ENCODE data around the gene SGMS1.
"Not testable (repeated sequence)": the region's sequence is repeated elsewhere in the genome, so short reads cannot be mapped to it uniquely, and the experiment has no call there.

DNA sequence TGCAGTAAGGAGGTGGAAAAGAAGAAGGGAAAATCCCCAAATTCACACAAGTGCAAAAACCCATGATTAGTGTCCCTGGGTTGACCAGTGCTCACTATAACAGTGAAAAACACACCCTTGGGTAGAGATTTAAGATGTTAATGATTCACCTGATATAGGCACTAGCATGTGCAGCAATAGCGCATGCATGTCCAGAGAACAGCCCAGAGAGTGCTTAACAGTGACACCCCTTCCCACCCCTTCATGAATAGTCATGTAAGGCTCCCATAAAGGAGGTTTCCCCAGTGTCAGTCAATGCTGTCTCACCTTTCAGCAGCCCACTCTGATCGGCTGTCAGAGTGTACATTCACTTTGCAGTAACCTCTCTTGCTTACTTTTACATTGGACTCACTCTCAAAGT, 47.9 kb upstream of the SGMS1 start:
- TF ChIP-seq, protein P1, sequence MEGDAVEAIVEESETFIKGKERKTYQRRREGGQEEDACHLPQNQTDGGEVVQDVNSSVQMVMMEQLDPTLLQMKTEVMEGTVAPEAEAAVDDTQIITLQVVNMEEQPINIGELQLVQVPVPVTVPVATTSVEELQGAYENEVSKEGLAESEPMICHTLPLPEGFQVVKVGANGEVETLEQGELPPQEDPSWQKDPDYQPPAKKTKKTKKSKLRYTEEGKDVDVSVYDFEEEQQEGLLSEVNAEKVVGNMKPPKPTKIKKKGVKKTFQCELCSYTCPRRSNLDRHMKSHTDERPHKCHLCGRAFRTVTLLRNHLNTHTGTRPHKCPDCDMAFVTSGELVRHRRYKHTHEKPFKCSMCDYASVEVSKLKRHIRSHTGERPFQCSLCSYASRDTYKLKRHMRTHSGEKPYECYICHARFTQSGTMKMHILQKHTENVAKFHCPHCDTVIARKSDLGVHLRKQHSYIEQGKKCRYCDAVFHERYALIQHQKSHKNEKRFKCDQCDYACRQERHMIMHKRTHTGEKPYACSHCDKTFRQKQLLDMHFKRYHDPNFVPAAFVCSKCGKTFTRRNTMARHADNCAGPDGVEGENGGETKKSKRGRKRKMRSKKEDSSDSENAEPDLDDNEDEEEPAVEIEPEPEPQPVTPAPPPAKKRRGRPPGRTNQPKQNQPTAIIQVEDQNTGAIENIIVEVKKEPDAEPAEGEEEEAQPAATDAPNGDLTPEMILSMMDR (IDR thresholded peaks at IDR 0.05; ENCODE audit: poor library complexity, severe bottlenecking) = not testable (repeated sequence)
- TF ChIP-seq EP300 (conservative IDR thresholded peaks at IDR 0.05; ENCODE audit: poor library complexity, severe bottlenecking); POLR2AphosphoS5 (IDR thresholded peaks at IDR 0.05); EZH2 (IDR thresholded peaks at IDR 0.05; ENCODE audit: borderline replicate concordance, insufficient read depth, low read length, poor library complexity, severe bottlenecking); RAD21 (conservative IDR thresholded peaks at IDR 0.05); TAF1 (IDR thresholded peaks at IDR 0.05; ENCODE audit: low read depth): not testable (repeated sequence)
- TF ChIP-seq, protein P2, sequence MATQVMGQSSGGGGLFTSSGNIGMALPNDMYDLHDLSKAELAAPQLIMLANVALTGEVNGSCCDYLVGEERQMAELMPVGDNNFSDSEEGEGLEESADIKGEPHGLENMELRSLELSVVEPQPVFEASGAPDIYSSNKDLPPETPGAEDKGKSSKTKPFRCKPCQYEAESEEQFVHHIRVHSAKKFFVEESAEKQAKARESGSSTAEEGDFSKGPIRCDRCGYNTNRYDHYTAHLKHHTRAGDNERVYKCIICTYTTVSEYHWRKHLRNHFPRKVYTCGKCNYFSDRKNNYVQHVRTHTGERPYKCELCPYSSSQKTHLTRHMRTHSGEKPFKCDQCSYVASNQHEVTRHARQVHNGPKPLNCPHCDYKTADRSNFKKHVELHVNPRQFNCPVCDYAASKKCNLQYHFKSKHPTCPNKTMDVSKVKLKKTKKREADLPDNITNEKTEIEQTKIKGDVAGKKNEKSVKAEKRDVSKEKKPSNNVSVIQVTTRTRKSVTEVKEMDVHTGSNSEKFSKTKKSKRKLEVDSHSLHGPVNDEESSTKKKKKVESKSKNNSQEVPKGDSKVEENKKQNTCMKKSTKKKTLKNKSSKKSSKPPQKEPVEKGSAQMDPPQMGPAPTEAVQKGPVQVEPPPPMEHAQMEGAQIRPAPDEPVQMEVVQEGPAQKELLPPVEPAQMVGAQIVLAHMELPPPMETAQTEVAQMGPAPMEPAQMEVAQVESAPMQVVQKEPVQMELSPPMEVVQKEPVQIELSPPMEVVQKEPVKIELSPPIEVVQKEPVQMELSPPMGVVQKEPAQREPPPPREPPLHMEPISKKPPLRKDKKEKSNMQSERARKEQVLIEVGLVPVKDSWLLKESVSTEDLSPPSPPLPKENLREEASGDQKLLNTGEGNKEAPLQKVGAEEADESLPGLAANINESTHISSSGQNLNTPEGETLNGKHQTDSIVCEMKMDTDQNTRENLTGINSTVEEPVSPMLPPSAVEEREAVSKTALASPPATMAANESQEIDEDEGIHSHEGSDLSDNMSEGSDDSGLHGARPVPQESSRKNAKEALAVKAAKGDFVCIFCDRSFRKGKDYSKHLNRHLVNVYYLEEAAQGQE (IDR thresholded peaks at IDR 0.05; ENCODE audit: borderline replicate concordance) = not testable (repeated sequence)

Data from neural cell (in vitro differentiated cells).